Measurements from ENCODE around the gene LRP10.
"Not testable (repeated sequence)": the region's sequence is repeated elsewhere in the genome, so short reads cannot be mapped to it uniquely, and the experiment has no call there.

The LRP10 gene

GRCh38 chr14:22871224-22872032, at the start of gene LRP10:
Gene LRP10, plus strand, starts transcription at chr14:22871740. Its CDS starts 564 bp downstream, at chr14:22872304.
- DNase-seq = peak; percentile 87

- DNase-seq = no peak
Observed at GRCh38 chr14:22822016-22822570, 49.4 kb upstream of the LRP10 start.

GRCh38 chr14:22822571-22823098, 48.9 kb upstream of the LRP10 start:
- peak; percentile 81 for DNase-seq

- DNase-seq = no peak
Observed at GRCh38 chr14:22824711-22825359, 46.7 kb upstream of the LRP10 start.

GRCh38 chr14:22829076-22829660, 42.4 kb upstream of the LRP10 start:
- DNase-seq = not testable (repeated sequence)

GRCh38 chr14:22829661-22830442, 41.7 kb upstream of the LRP10 start, which contains the start of gene MRPL52:
Gene MRPL52, plus strand, starts transcription at chr14:22829887. Its CDS starts 26 bp downstream, at chr14:22829913.
- DNase-seq = peak; percentile 91

- DNase-seq = no peak
Observed at GRCh38 chr14:22830443-22831010, 41.0 kb upstream of the LRP10 start.

GRCh38 chr14:22835505-22835904, 36.0 kb upstream of the LRP10 start:
- DNase-seq = no peak

GRCh38 chr14:22836301-22837113, 35.0 kb upstream of the LRP10 start, which contains the start of gene MMP14:
Gene MMP14, plus strand, starts transcription at chr14:22836585. Its CDS starts 233 bp downstream, at chr14:22836818.
- no peak for DNase-seq

GRCh38 chr14:22837114-22837749, 34.3 kb upstream of the LRP10 start:
- DNase-seq = no peak

GRCh38 chr14:22837750-22838538, 33.6 kb upstream of the LRP10 start:
- no peak for DNase-seq

GRCh38 chr14:22838631-22839041, 32.9 kb upstream of the LRP10 start:
- DNase-seq = no peak

- no peak for DNase-seq
Observed at GRCh38 chr14:22839159-22839779, 32.3 kb upstream of the LRP10 start.

- no peak for DNase-seq
Observed at GRCh38 chr14:22841311-22841710, 30.2 kb upstream of the LRP10 start.

- DNase-seq = no peak
Observed at GRCh38 chr14:22841769-22842168, 29.8 kb upstream of the LRP10 start.

GRCh38 chr14:22842211-22843122, 29.1 kb upstream of the LRP10 start:
- DNase-seq = no peak

GRCh38 chr14:22843123-22843925, 28.2 kb upstream of the LRP10 start:
- no peak for DNase-seq

Data from stimulated activated CD8-positive, alpha-beta memory T cell treated with anti-CD3 and anti-CD28 coated beads, Interleukin-4, amount 100 ng/mL, for 48 hours (primary cell).